Prostate gland (tissue), 2 donors: Measurements from ENCODE around the gene INSRR. TPM values are rescaled to one million over a fixed set of nuclear protein-coding genes. Genes with fewer than 3 reads are reported as not detected.
A peak's percentile ranks its signal among the peaks of the same experiment; 100 is the strongest.

ENCODE experiments used
- DNase-seq: peaks from one replicate; pipeline ENCODE4 v3.0.0-alpha.2; 2019; ENCODE audit warnings: low spot score
- H3K27ac ChIP-seq, 2 donors: fragments of 200-600 bp; sonication (generic); 2 replicates each; pipeline ENCODE4 v1.5.1; 2017 to 2019
- H3K27me3 ChIP-seq: fragments of 200-600 bp; sonication (generic); replicated peaks from 2 replicates; pipeline ENCODE4 v1.5.1; 2019; ENCODE audit not compliant: insufficient read depth
- H3K36me3 ChIP-seq, 2 donors: fragments of 200-600 bp; sonication (generic); 1 replicate in 1 of 2; 2 replicates in 1 of 2; pipeline versions ENCODE4 v1.5.1 to v1.8.1; 2017 to 2019
- H3K4me1 ChIP-seq: fragments of 200-600 bp; sonication (generic); replicated peaks from 2 replicates; pipeline ENCODE4 v1.5.1; 2019
- H3K4me3 ChIP-seq, 2 donors: fragments of 200-600 bp; sonication (generic); 2 replicates each; pipeline ENCODE4 v1.5.1; 2017 to 2019
- H3K9me3 ChIP-seq: fragments of 200-600 bp; sonication (generic); 2 replicates; pipeline ENCODE4 v1.5.1; 2017
- POLR2A ChIP-seq: fragments of 450-650 bp; IDR thresholded peaks from one replicate; pipeline ENCODE4 v1.6.1; 2016; ENCODE audit warnings: antibody characterized with exemption, mild to moderate bottlenecking
- POLR2AphosphoS5 ChIP-seq: sonication (generic); formaldehyde crosslinking; IDR thresholded peaks from one replicate; pipeline ENCODE4 v1.6.1; 2017; ENCODE audit warnings: antibody characterized with exemption
- WGBS: methylation state at CpG from one replicate; pipeline ENCODE4 v1.1.5; 2018; 5-methylcytosine and 5-hydroxymethylcytosine counted together
- intact Hi-C: fragments of 100-400 bp; cut with DNase I; formaldehyde crosslinking; loops from one replicate; pipeline ENCODE4 v1.14.2; 2022
- total RNA-seq, 2 donors: library from RNA; depleted of rRNA; stranded (reverse); fragments of >200 nt; gene quantifications; one replicate each; pipeline ENCODE4 v1.1.0, GENCODE V29; 2016
- TF ChIP-seq, protein P1 (sequence below), 4 experiments: fragments of 200-600 bp in 2 of 4; fragments of 450-650 bp in 2 of 4; sonication (generic) in 2 of 4; IDR thresholded peaks; 1 replicate in 3 of 4; 2 replicates in 1 of 4; pipeline ENCODE4 v1.5.1; 2016 to 2019; ENCODE audit warnings: antibody characterized with exemption in 4 of 4, mild to moderate bottlenecking in 2 of 4, moderate library complexity in 2 of 4

INSRR gene
- total RNA-seq, 2 donors from 2014 or later = 0.18 to 3.0 TPM

DNA sequence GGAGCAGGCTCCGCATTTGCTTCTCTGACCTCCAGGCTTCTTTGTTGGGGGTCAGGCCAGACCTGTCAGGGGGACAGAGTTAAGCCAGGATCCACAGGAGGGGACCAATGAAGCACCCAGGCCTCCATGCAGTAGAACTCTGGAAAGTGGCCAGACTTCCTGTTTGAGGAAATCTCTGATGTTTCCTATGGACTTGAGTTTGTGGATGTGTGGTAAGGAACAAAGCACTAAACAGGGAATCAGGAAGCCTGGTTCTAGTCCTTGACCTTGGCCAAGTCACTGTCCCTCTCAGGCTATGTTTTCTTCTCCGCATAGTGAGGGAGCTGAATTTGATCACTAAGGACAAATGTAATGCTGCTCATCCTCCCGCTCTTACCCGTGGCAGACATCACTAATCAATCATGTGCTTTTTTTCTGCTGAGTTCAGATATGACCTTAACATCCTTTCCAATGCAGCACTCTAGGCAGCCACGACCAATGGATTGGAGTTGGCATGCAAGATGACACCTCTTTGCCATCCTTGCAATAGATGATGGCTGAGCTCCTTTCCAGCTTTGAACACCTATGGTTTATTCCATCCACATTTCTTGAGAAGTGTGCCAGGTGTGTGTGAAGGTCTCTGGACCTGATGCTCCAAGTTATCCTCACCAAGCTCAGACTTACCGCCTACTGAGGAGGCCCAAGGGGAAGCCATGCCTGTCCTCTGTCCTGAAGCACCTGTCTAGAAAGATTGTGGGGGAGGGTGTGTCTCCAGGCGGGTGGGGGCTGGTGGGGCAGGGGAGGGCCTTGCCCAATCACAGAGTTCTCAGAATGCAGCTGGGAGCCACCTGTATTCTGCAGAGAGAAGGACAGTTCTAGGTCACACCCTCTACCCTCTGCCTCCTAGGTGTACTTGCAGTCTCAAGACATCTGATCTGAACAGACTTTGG is 52.1 kb downstream of the INSRR start:
- Histone ChIP-seq H3K27ac (no peak overlapping the region), H3K36me3 (no peaks in the 10 kb centered on the region), H3K27me3 (no peaks in the 10 kb centered on the region), H3K4me3 (no peak overlapping the region), H3K4me1 (peaks cover 4% of the 10 kb centered on the region), H3K9me3 (no peaks in the 10 kb centered on the region)
- intact Hi-C loops = no loop called here
- TF ChIP-seq, protein P1, sequence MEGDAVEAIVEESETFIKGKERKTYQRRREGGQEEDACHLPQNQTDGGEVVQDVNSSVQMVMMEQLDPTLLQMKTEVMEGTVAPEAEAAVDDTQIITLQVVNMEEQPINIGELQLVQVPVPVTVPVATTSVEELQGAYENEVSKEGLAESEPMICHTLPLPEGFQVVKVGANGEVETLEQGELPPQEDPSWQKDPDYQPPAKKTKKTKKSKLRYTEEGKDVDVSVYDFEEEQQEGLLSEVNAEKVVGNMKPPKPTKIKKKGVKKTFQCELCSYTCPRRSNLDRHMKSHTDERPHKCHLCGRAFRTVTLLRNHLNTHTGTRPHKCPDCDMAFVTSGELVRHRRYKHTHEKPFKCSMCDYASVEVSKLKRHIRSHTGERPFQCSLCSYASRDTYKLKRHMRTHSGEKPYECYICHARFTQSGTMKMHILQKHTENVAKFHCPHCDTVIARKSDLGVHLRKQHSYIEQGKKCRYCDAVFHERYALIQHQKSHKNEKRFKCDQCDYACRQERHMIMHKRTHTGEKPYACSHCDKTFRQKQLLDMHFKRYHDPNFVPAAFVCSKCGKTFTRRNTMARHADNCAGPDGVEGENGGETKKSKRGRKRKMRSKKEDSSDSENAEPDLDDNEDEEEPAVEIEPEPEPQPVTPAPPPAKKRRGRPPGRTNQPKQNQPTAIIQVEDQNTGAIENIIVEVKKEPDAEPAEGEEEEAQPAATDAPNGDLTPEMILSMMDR (IDR thresholded peaks at IDR 0.05) = no peak
- TF ChIP-seq POLR2A (no peak), POLR2AphosphoS5 (no peak)
- WGBS = 82% methylated on average over 7 of the region's 7 CpGs
- DNase-seq = no peak

DNA sequence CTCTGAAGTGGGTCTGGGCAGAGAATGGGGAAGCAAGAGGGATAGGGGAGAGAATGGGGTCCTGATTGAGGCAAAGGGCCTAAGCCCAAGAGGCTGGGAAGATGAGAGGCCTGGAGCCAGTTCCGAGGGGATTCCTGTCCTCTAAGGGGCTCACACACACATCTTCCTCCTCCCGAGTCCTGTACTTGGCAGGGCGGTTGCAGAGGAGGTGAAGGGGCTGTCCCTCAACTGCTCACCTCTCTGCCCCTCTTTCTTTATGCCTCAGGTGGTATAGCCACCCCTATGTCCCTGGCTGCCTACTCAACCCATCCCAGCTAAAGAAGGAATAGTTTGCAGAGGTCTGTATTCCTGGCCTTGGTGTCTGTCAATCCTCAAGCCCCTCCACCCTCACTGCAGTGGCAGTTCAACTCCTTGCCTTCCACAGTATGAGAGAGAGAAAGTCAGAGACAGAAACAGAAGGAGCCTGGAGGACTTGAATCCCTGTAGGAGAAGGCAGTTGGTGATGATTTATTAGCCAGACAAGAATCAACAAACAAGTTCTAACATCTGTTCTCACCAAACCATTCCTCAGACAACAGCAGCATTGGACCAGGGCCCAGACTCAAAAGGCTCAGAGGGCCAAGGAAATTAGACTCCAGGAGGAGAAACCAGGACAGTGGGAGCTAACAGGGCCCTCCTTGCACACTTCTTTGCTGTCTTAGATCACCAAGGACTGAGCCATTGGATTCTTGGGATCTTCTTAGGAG is 53.0 kb downstream of the INSRR start:
- TF ChIP-seq, protein P1 (IDR thresholded peaks at IDR 0.05) = no peak
- peak; percentile 75 for TF ChIP-seq POLR2AphosphoS5
- TF ChIP-seq POLR2A = no peak
- H3K27ac ChIP-seq = no peak overlapping the region
- WGBS = 50% methylated on average over 3 of the region's 3 CpGs
- intact Hi-C loops = no loop called here
- H3K4me1 ChIP-seq = peaks cover 4% of the 10 kb centered on the region
- H3K36me3 ChIP-seq = no peaks in the 10 kb centered on the region
- no peaks in the 10 kb centered on the region for H3K27me3 ChIP-seq
- no peak overlapping the region for H3K4me3 ChIP-seq
- no peaks in the 10 kb centered on the region for H3K9me3 ChIP-seq
- peak; percentile 73 for DNase-seq

DNA sequence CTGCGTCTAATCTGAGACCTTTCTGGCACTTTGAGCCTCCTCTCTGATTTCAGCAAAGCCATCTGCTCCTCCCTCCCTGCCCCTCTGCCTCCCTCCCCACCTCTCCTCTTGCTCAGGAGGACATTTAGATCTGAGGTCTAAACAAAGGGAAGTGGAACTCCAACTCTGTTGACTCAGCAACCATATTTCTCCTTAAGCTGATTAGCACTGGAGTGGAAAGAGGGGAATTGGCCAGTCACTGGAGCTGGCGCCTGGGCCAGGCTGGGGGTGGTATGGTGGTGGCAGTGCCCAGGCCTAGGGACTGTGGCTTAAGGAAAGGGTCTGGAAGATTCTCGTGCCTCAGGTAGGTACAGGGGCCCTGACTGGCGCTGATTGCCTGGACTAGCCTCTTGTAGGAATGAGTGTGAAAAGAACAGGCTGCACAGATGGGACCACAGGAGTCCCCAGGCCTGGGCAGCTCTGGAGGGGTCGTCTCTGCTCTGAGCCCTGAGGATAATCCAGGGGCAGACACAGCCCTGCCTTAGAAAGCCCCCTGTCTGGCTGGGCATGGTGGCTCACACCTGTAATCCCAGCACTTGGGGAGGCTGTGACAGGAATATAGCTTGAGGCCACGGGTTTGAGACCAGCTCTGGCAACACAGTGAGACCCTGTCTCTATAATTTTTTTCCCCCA is 54.2 kb downstream of the INSRR start:
- WGBS = 60% methylated on average over 6 of the region's 6 CpGs
- no peak for DNase-seq
- intact Hi-C loops = loop anchor here (5.0 kb wide), 1 partner anchor 58 kb away; the partner anchor contains the start of gene NTRK1
- Histone ChIP-seq H3K4me3 (no peak overlapping the region), H3K27me3 (no peaks in the 10 kb centered on the region), H3K36me3 (peaks cover 5% of the 10 kb centered on the region in 2 donors), H3K9me3 (no peaks in the 10 kb centered on the region), H3K4me1 (peaks cover 4% of the 10 kb centered on the region), H3K27ac (no peak overlapping the region)
- TF ChIP-seq POLR2A = no peak
- TF ChIP-seq, protein P1 (IDR thresholded peaks at IDR 0.05) = no peak
- no peak for TF ChIP-seq POLR2AphosphoS5

DNA sequence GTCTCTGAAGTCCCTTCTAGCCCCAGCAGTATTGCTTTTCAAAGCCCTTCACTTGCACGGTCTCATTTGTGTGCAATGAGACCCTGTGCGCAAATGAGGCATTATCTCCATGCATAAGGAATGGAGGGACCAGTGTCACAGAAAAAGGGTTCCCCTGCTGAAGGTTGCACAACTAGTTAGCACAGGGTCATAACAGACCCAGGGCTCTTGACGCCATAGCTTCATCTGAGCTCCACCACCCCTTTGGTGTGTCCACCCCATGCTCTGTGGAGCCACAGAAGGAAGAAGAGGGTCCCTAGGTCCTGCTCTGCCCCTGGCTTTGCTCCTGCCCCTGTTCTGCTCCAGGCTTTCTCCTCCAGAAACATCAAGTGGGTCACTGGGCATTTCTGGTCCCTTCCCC is 54.9 kb downstream of the INSRR start:
- Histone ChIP-seq H3K4me3 (no peak overlapping the region), H3K36me3 (peaks cover 5% of the 10 kb centered on the region in 2 donors), H3K4me1 (peaks cover 4% of the 10 kb centered on the region), H3K9me3 (no peaks in the 10 kb centered on the region), H3K27ac (no peak overlapping the region), H3K27me3 (no peaks in the 10 kb centered on the region)
- TF ChIP-seq, protein P1 (IDR thresholded peaks at IDR 0.05) = no peak
- TF ChIP-seq POLR2AphosphoS5 (no peak), POLR2A (no peak)
- intact Hi-C loops = loop anchor here (5.0 kb wide), 1 partner anchor 58 kb away; the partner anchor contains the start of gene NTRK1
- WGBS = 79% methylated on average over 3 of the region's 3 CpGs
- no peak for DNase-seq
